ENCODE results near the gene IL1R2. TPM values are rescaled to one million over a fixed set of nuclear protein-coding genes. Genes with fewer than 3 reads are reported as not detected.

The IL1R2 gene
- total and polyA plus RNA-seq, 2 of the 8 experiments (the other 6 are each of a cell fraction or from before 2014, with no cell fraction given) = 0.06 TPM; not detected in 1

DNA sequence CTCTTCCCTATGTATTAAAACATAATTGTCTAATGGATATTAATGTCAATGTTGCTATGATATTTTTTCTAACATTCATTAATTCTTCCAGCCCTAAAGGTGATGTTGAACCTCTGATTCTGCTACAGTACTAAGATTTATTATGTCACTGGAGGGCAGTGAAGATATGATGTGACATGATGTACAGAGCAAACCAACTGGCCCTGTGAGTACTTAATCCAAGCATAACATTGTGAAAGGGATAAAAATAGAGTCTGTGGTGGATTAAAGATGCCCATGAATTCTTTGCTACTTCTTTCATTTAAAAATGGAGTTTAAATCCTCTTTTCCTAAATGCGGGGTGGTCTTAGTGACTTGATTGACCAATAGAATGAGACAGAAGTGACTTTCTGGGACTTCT is 51.8 kb downstream of the IL1R2 start (continued):
- no peak for TF ChIP-seq SIRT6 (IDR thresholded peaks at IDR 0.05; ENCODE audit: low read length)
- no peak for TF ChIP-seq SRF (IDR thresholded peaks at IDR 0.05; ENCODE audit: low read depth, low read length)
- no peak for TF ChIP-seq TCF12 (IDR thresholded peaks at IDR 0.05; ENCODE audit: low read depth, low read length)
- TF ChIP-seq NANOG (IDR thresholded peaks at IDR 0.05; ENCODE audit: insufficient read depth, low read depth, low read length, poor library complexity, severe bottlenecking) = no peak
